Mesenchymal stem cell (in vitro differentiated cells and primary cell): Measurements from ENCODE around the gene SRXN1.
A peak's percentile ranks its signal among the peaks of the same experiment; 100 is the strongest.

Source experiments
- DNase-seq: peaks from one replicate; pipeline ENCODE4 v3.0.0-alpha.2; 2013
- H2AFZ ChIP-seq: one replicate; pipeline ENCODE4 v1.6.1; 2013; ENCODE audit warnings: low read depth, mild to moderate bottlenecking, control low read depth, inconsistent platforms, low read length, moderate library complexity
- H2AK5ac ChIP-seq: 2 replicates; pipeline ENCODE4 v1.6.1; 2013; ENCODE audit warnings: low read length, moderate library complexity, mild to moderate bottlenecking, inconsistent platforms; ENCODE audit not compliant: severe bottlenecking
- H2BK120ac ChIP-seq: one replicate; pipeline ENCODE4 v1.6.1; 2013; ENCODE audit warnings: low read depth, mild to moderate bottlenecking, inconsistent platforms, low read length, moderate library complexity
- H2BK12ac ChIP-seq, 2 experiments: one replicate each; pipeline ENCODE4 v1.6.1; 2013; ENCODE audit warnings: inconsistent platforms in 2 of 2, low read length in 2 of 2, mild to moderate bottlenecking in 2 of 2, moderate library complexity in 2 of 2, control low read depth in 1 of 2
- H2BK15ac ChIP-seq: one replicate; pipeline ENCODE4 v1.6.1; 2013; ENCODE audit warnings: mild to moderate bottlenecking, low read depth, inconsistent platforms; ENCODE audit not compliant: poor library complexity, severe bottlenecking
- H2BK5ac ChIP-seq: 2 replicates; pipeline ENCODE4 v1.6.1; 2013; ENCODE audit warnings: low read depth, mild to moderate bottlenecking, low read length, control low read depth, inconsistent platforms; ENCODE audit not compliant: poor library complexity, severe bottlenecking
- H3K14ac ChIP-seq, 2 experiments: one replicate each; pipeline ENCODE4 v1.6.1; 2013; ENCODE audit warnings: inconsistent platforms in 2 of 2, low read length in 2 of 2, control low read depth in 1 of 2, mild to moderate bottlenecking in 1 of 2, moderate library complexity in 1 of 2
- H3K18ac ChIP-seq, 2 experiments: one replicate each; pipeline ENCODE4 v1.6.1; 2013; ENCODE audit warnings: inconsistent platforms in 2 of 2, low read length in 2 of 2, control low read depth in 1 of 2, low read depth in 1 of 2, mild to moderate bottlenecking in 1 of 2
- H3K23ac ChIP-seq, 2 experiments: one replicate each; pipeline ENCODE4 v1.6.1; 2013; ENCODE audit warnings: inconsistent platforms in 2 of 2, low read length in 2 of 2, mild to moderate bottlenecking in 2 of 2, moderate library complexity in 2 of 2, control low read depth in 1 of 2
- H3K27ac ChIP-seq: 2 replicates; pipeline ENCODE4 v1.5.1; 2013; ENCODE audit warnings: mild to moderate bottlenecking, moderate library complexity, low read length, control low read depth, inconsistent platforms; ENCODE audit not compliant: poor library complexity, severe bottlenecking
- H3K27me3 ChIP-seq, 2 experiments: 2 replicates each; pipeline versions ENCODE4 v1.6.1 to v1.7.0; 2013; ENCODE audit warnings: low read length in 2 of 2, mild to moderate bottlenecking in 2 of 2, moderate library complexity in 2 of 2, control low read depth in 1 of 2, inconsistent platforms in 1 of 2; ENCODE audit not compliant: control insufficient read depth in 1 of 2, insufficient read depth in 1 of 2
- H3K36me3 ChIP-seq, 2 experiments: 2 replicates each; pipeline versions ENCODE4 v1.6.1 to v1.7.0; 2013; ENCODE audit warnings: low read length in 2 of 2, control low read depth in 1 of 2, inconsistent platforms in 1 of 2, low read depth in 1 of 2, mild to moderate bottlenecking in 1 of 2; ENCODE audit not compliant: insufficient read depth in 2 of 2, control insufficient read depth in 1 of 2
- H3K4ac ChIP-seq, 2 experiments: one replicate each; pipeline ENCODE4 v1.6.1; 2013; ENCODE audit warnings: inconsistent platforms in 2 of 2, low read length in 2 of 2, mild to moderate bottlenecking in 2 of 2, moderate library complexity in 2 of 2, control low read depth in 1 of 2, low read depth in 1 of 2
- H3K4me1 ChIP-seq: 2 replicates; pipeline ENCODE4 v1.6.1; 2013; ENCODE audit warnings: low read depth, low read length, control low read depth; ENCODE audit not compliant: control insufficient read depth, insufficient read depth
- H3K4me2 ChIP-seq: 2 replicates; pipeline ENCODE4 v1.6.1; 2013; ENCODE audit warnings: low read length, mild to moderate bottlenecking, inconsistent platforms; ENCODE audit not compliant: poor library complexity, severe bottlenecking
- H3K4me3 ChIP-seq, 2 experiments: 2 replicates each; pipeline versions ENCODE4 v1.5.1 to v1.7.0; 2013; ENCODE audit warnings: low read length in 2 of 2, mild to moderate bottlenecking in 2 of 2, control low read depth in 1 of 2, low read depth in 1 of 2; ENCODE audit not compliant: insufficient read depth in 1 of 2
- H3K79me1 ChIP-seq: replicated peaks from 2 replicates; pipeline ENCODE4 v1.6.1; 2013; ENCODE audit warnings: mild to moderate bottlenecking, control low read depth, low read length, inconsistent platforms; ENCODE audit not compliant: poor library complexity, severe bottlenecking
- H3K9ac ChIP-seq: 2 replicates; pipeline ENCODE4 v1.7.0; 2013; ENCODE audit warnings: mild to moderate bottlenecking, low read length, moderate library complexity
- H3K9me3 ChIP-seq: 2 replicates; pipeline ENCODE4 v1.7.0; 2013; ENCODE audit warnings: mild to moderate bottlenecking, low read length; ENCODE audit not compliant: control insufficient read depth
- H4K8ac ChIP-seq: one replicate; pipeline ENCODE4 v1.6.1; 2013; ENCODE audit warnings: inconsistent platforms, mild to moderate bottlenecking, low read length, moderate library complexity
- H4K91ac ChIP-seq: one replicate; pipeline ENCODE4 v1.6.1; 2013; ENCODE audit warnings: mild to moderate bottlenecking, low read length, inconsistent platforms
- WGBS: methylation state at CpG from one replicate; pipeline ENCODE4 v1.1.7; 2013; ENCODE audit warnings: mixed read lengths; 5-methylcytosine and 5-hydroxymethylcytosine counted together

Gene SRXN1

DNA sequence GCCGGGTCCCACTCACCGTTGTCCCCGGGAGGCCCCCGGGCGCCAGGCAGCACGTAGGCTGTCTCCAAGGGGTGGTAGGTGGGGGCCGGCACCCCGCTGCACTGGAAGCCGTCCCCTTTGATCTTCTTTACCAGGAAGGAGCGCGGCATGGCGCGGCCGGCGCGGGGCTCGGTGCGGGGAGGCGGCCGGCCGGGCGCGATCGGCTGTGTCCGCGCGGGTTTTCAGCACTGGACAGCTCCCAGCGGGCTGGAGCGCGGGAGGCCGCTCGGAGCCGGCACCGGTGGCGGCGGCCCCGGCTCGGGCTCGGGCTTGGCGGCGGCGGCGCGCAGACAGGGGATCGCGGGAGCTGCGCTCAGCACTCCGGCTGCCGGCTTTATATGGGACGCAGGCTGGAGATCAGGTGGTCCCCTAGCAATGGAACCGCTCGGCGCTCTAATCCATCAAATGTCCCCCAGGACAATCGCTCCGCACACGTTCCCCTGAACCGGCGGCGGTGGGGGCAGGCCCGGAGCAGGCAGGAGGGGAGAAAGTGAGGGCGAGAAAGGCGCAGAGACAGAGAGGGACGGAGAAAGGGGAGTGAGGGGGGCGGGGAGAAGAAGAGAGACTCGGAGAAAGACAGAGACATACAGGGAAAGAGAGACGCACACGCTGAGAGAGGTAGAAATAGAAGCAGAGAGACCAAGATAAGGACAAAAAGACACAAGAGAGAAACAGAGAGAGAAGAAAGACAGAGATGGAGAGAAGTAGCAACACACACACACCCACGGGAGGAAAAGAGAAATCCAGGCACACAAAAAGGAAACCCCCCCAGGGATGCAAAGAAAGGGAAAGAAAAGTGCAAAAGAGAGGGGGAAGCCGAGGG, 22.7 kb upstream of the SRXN1 start, which contains the start of gene SCRT2:
Gene SCRT2 (minus strand): TSS at position 350 of the 862 bp plus-strand sequence. CDS start 201 bp downstream, at position 149.
- no peak within 1 kb of the TSS for H3K27ac ChIP-seq
- no peak within 1 kb of the TSS for H3K9ac ChIP-seq
- no peak within 1 kb of the TSS for H2AFZ ChIP-seq
- no peak within 1 kb of the TSS for H4K8ac ChIP-seq
- H2BK12ac ChIP-seq = no peak within 1 kb of the TSS
- peak within 1 kb of the TSS; percentile 15 for H3K4me2 ChIP-seq
- no peaks in the 10 kb centered on the region for H3K9me3 ChIP-seq
- H3K4me3 ChIP-seq = peak within 1 kb of the TSS in 1 of 2 experiments; percentile 37
- H2AK5ac ChIP-seq = no peak within 1 kb of the TSS
- H2BK5ac ChIP-seq = no peak within 1 kb of the TSS
- H3K36me3 ChIP-seq = no peaks in the 10 kb centered on the region
- H3K4ac ChIP-seq = no peak within 1 kb of the TSS
- no peak within 1 kb of the TSS for H3K14ac ChIP-seq
- H2BK15ac ChIP-seq = no peak within 1 kb of the TSS
- DNase-seq = peak; percentile 72
- peaks cover 12% of the 10 kb centered on the region for H3K4me1 ChIP-seq
- no peak within 1 kb of the TSS for H4K91ac ChIP-seq
- no peak within 1 kb of the TSS for H2BK120ac ChIP-seq
- no peaks in the 10 kb centered on the region for H3K79me1 ChIP-seq
- no peak within 1 kb of the TSS for H3K18ac ChIP-seq
- peaks cover 85 to 91% of the 10 kb centered on the region in 2 experiments for H3K27me3 ChIP-seq
- WGBS = 2% methylated on average over 42 of the region's 69 CpGs
- no peak within 1 kb of the TSS for H3K23ac ChIP-seq

- Histone ChIP-seq H3K9me3 (no peaks in the 10 kb centered on the region), H3K27ac (no peak overlapping the region), H2AFZ (no peak overlapping the region), H3K18ac (no peak overlapping the region), H3K23ac (no peak overlapping the region), H3K27me3 (peaks cover 92% of the 10 kb centered on the region in 2 experiments), H3K36me3 (no peaks in the 10 kb centered on the region), H3K4ac (no peak overlapping the region), H2AK5ac (no peak overlapping the region), H2BK15ac (no peak overlapping the region), H3K79me1 (no peaks in the 10 kb centered on the region), H3K4me3 (no peak overlapping the region), H3K9ac (no peak overlapping the region), H4K8ac (no peak overlapping the region), H2BK5ac (no peak overlapping the region), H3K4me1 (peaks cover 12% of the 10 kb centered on the region), H2BK12ac (no peak overlapping the region), H2BK120ac (no peak overlapping the region), H4K91ac (no peak overlapping the region), H3K4me2 (no peak overlapping the region), H3K14ac (no peak overlapping the region)
- WGBS = 12% methylated on average over 23 of the region's 25 CpGs
- no peak for DNase-seq
Measured at GRCh38 chr20:675033-675452, 22.0 kb upstream of the SRXN1 start.

DNA sequence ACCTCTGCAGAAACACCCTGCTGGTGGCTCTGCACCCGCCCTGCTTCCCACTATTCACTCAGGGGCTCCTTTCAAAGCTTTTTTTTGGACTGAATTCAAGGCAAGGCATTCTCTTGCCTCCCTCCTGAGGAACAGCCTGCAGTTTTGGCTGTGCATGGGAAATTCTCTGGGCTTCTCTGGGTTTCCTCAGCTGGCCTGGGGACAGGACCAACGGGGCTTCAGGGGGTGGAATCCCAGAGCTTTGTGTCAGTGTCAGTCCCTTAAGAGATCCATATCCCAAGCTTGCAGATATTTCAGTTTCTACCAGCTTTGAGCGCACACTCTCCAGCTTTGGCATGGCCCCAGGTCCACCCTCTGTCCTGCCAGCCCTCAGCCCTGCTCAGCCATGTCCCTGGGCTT, 20.6 kb upstream of the SRXN1 start:
- no peak overlapping the region for H3K27ac ChIP-seq
- DNase-seq = no peak
- 54% methylated on average over 3 of the region's 3 CpGs for WGBS
- H3K79me1 ChIP-seq = no peaks in the 10 kb centered on the region
- H3K4me3 ChIP-seq = no peak overlapping the region
- H3K18ac ChIP-seq = no peak overlapping the region
- no peak overlapping the region for H3K4ac ChIP-seq
- no peak overlapping the region for H3K4me2 ChIP-seq
- no peak overlapping the region for H3K14ac ChIP-seq
- H2BK120ac ChIP-seq = no peak overlapping the region
- H3K9me3 ChIP-seq = no peaks in the 10 kb centered on the region
- H3K36me3 ChIP-seq = no peaks in the 10 kb centered on the region
- H4K91ac ChIP-seq = no peak overlapping the region
- peaks cover 90 to 91% of the 10 kb centered on the region in 2 experiments for H3K27me3 ChIP-seq
- no peak overlapping the region for H2AK5ac ChIP-seq
- H3K23ac ChIP-seq = no peak overlapping the region
- H2AFZ ChIP-seq = no peak overlapping the region
- no peak overlapping the region for H2BK12ac ChIP-seq
- peaks cover 12% of the 10 kb centered on the region for H3K4me1 ChIP-seq
- H2BK5ac ChIP-seq = no peak overlapping the region
- H4K8ac ChIP-seq = no peak overlapping the region
- H3K9ac ChIP-seq = no peak overlapping the region
- H2BK15ac ChIP-seq = no peak overlapping the region

DNA sequence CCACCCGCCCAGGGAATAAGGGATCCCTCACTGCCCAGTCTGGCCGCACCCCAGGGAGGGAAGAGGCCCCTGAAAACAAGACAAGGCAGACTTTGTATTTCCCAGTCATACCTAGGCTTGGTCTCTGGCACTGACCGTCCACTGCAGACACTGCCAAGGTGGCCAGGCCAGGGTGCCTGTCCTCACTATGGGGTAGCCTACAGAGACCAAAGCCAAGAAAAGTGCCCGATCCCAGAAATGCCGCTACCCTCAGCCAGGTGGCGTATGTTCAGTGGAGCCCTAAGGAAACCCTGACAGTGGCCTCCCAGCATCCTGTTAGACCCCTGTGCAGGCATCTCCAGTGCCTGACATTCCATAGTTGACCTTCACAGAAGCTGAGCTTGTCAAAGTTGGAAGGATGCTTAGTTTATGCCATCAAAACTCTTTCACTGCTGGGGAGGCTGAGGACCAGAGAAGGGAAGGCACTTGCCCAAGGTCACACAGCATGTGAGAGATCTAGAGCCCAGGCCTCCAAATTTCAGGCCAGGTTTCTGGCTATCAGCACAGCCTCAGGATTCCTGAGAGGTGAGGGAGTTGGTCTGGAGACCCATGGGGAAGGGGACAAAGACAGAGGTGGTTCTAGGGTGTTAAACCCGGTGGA, 20.1 kb upstream of the SRXN1 start:
- no peak overlapping the region for H2BK120ac ChIP-seq
- H4K8ac ChIP-seq = no peak overlapping the region
- H2AFZ ChIP-seq = no peak overlapping the region
- no peaks in the 10 kb centered on the region for H3K9me3 ChIP-seq
- H3K79me1 ChIP-seq = no peaks in the 10 kb centered on the region
- no peak overlapping the region for H2BK12ac ChIP-seq
- no peak overlapping the region for H4K91ac ChIP-seq
- peaks cover 90 to 91% of the 10 kb centered on the region in 2 experiments for H3K27me3 ChIP-seq
- peaks cover 12% of the 10 kb centered on the region for H3K4me1 ChIP-seq
- H3K4ac ChIP-seq = no peak overlapping the region
- no peak overlapping the region for H3K27ac ChIP-seq
- WGBS = 61% methylated on average over 7 of the region's 7 CpGs
- no peak overlapping the region for H2AK5ac ChIP-seq
- no peak overlapping the region for H3K18ac ChIP-seq
- H3K9ac ChIP-seq = no peak overlapping the region
- H3K4me2 ChIP-seq = no peak overlapping the region
- no peak overlapping the region for H2BK15ac ChIP-seq
- DNase-seq = no peak
- no peak overlapping the region for H2BK5ac ChIP-seq
- H3K14ac ChIP-seq = no peak overlapping the region
- no peak overlapping the region for H3K4me3 ChIP-seq
- H3K23ac ChIP-seq = no peak overlapping the region
- no peaks in the 10 kb centered on the region for H3K36me3 ChIP-seq
